ENCODE results near the gene SSBP4. TPM values are rescaled to one million over a fixed set of nuclear protein-coding genes. Genes with fewer than 3 reads are reported as not detected.

Gene SSBP4
- total RNA-seq, 1 donor from 2014 or later, result 56.6 TPM

DNA sequence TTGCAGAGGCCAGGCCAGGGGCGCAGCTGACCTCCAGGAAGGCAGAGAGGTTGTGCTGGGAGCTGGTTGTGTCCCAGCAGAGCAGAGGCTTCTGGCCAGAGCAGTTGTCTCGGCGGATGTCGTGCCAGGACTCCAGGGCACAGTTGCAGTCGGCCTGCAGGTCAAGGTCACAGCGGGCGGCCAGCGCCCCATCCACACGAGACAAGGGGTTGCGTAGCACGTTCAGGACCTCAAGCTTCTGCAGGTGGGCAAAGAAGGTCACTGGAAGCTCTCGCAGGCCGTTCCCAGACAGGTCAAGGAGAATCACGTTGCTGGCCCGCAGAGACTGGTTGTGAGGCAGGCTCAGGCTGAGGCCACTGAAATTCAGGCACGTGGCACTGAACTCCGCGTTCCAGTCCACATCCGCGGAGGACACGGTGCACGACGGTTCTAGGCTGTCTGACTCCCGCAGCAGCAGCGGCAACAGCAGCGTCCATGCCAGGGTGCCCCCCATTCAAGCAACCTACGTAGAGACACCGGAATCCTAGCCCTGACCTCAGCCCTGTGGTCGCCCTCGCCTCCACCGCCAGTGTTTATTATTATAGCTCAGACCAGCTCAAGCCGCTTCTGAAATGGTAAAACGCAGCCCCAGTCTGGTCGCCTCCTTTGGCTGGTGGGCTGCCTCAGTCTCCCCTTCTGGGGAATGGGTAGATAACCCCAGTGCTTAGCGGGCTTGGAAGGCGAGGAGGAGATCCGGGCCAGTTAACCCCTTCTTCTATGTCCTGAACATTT is 22.5 kb upstream of the SSBP4 start:
- no peak for TF ChIP-seq EZH2 (IDR thresholded peaks at IDR 0.05; ENCODE audit: insufficient read depth, low read length)
- TF ChIP-seq, protein P1, sequence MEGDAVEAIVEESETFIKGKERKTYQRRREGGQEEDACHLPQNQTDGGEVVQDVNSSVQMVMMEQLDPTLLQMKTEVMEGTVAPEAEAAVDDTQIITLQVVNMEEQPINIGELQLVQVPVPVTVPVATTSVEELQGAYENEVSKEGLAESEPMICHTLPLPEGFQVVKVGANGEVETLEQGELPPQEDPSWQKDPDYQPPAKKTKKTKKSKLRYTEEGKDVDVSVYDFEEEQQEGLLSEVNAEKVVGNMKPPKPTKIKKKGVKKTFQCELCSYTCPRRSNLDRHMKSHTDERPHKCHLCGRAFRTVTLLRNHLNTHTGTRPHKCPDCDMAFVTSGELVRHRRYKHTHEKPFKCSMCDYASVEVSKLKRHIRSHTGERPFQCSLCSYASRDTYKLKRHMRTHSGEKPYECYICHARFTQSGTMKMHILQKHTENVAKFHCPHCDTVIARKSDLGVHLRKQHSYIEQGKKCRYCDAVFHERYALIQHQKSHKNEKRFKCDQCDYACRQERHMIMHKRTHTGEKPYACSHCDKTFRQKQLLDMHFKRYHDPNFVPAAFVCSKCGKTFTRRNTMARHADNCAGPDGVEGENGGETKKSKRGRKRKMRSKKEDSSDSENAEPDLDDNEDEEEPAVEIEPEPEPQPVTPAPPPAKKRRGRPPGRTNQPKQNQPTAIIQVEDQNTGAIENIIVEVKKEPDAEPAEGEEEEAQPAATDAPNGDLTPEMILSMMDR (IDR thresholded peaks at IDR 0.05; ENCODE audit: insufficient read depth, low read depth, low read length), result no peak
- Histone ChIP-seq H4K20me1 (ENCODE audit: insufficient read depth, low read length) (no peaks in the 10 kb centered on the region), H3K4me1 (ENCODE audit: insufficient read depth, low read length) (no peaks in the 10 kb centered on the region), H3K9me3 (ENCODE audit: insufficient read depth, low read depth, low read length) (no peaks in the 10 kb centered on the region), H3K27ac (ENCODE audit: low read depth, low read length) (no peak overlapping the region), H3K9ac (ENCODE audit: low read length) (no peak overlapping the region), H2AFZ (ENCODE audit: low read depth, low read length) (no peak overlapping the region), H3K27me3 (ENCODE audit: insufficient read depth, low read length) (peaks cover 2% of the 10 kb centered on the region), H3K36me3 (ENCODE audit: insufficient read depth, low read length) (no peaks in the 10 kb centered on the region), H3K4me3 (ENCODE audit: insufficient read depth, low read depth, low read length) (no peak overlapping the region), H3K4me2 (ENCODE audit: low read length) (no peak overlapping the region), H3K79me2 (ENCODE audit: insufficient read depth, low read length) (no peaks in the 10 kb centered on the region)
- no peak for FAIRE-seq
- Mint-ChIP-seq H3K27ac (ENCODE audit: unreplicated experiment) (no peak overlapping the region), H3K36me3 (ENCODE audit: low read depth, unreplicated experiment) (no peaks in the 10 kb centered on the region), H3K4me3 (ENCODE audit: unreplicated experiment) (no peak overlapping the region), H3K4me1 (ENCODE audit: low read depth, unreplicated experiment) (no peaks in the 10 kb centered on the region), H3K9me3 (ENCODE audit: unreplicated experiment) (no peaks in the 10 kb centered on the region), H3K27me3 (ENCODE audit: low read depth, unreplicated experiment) (peaks cover 23% of the 10 kb centered on the region)
- DNase-seq (ENCODE audit: low read depth), result no peak

DNA sequence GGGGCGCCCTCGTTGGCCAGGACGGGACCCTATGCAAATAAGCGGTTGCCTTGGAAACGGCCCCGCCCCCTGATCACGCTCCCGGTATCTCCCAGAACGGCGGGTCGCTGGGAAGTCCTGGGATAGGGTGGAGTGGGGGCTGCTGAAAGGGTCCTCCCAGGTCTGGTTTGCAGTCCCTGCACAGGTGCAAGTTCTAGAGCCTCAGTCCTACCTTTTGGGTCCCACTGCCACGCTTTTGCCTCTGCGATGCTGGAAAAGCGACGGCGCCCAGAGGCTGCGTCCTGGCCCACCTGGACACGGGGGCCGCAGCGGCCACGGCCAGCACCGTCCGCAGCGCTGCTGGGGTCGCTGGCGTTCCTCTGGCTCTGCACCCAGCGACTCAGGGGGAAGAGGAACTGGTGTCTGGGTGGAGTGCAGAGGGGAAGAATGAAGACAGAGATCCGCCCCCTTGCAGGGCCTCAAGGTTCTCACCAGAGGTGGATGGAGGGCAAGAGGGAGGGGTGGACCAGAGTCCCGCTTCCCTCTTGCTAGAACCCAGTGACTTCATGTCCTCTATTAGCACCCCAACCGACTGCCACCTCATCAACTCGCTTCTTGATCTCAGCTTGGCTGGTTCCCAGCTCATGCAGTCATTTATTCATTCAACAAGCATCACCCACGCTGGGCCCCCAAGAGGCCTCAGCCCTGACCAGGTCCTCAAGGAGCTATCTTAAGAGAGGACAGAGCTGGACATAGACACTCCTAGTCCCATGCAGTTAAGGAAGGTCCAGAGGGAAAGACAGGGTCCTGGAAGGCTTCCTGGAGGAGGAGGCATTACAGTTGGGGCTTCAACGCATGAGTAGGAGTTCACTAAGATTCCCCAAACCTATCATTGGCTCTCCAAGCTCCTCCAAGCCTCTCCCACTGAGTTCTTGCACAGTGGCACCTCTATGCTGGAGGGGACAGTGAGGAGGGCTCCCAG is 21.7 kb upstream of the SSBP4 start, which contains the start of gene LRRC25:
TSS of gene LRRC25 (minus strand) at position 381 of the 961 bp plus-strand sequence. CDS start 659 bp downstream, outside the sequence.
- Mint-ChIP-seq H3K36me3 (ENCODE audit: low read depth, unreplicated experiment) (no peaks in the 10 kb centered on the region), H3K4me1 (ENCODE audit: low read depth, unreplicated experiment) (peaks cover 2% of the 10 kb centered on the region), H3K4me3 (ENCODE audit: unreplicated experiment) (no peak within 1 kb of the TSS), H3K27ac (ENCODE audit: unreplicated experiment) (no peak within 1 kb of the TSS), H3K27me3 (ENCODE audit: low read depth, unreplicated experiment) (peaks cover 23% of the 10 kb centered on the region), H3K9me3 (ENCODE audit: unreplicated experiment) (no peaks in the 10 kb centered on the region)
- no peak within 1 kb of the TSS for H3K4me3 ChIP-seq (ENCODE audit: insufficient read depth, low read depth, low read length)
- peak within 1 kb of the TSS; percentile 15 for H3K4me2 ChIP-seq (ENCODE audit: low read length)
- no peak within 1 kb of the TSS for H3K27ac ChIP-seq (ENCODE audit: low read depth, low read length)
- no peaks in the 10 kb centered on the region for H3K4me1 ChIP-seq (ENCODE audit: insufficient read depth, low read length)
- H3K36me3 ChIP-seq (ENCODE audit: insufficient read depth, low read length), result no peaks in the 10 kb centered on the region
- no peaks in the 10 kb centered on the region for H3K9me3 ChIP-seq (ENCODE audit: insufficient read depth, low read depth, low read length)
- no peak for DNase-seq (ENCODE audit: low read depth)
- no peak within 1 kb of the TSS for H2AFZ ChIP-seq (ENCODE audit: low read depth, low read length)
- H3K9ac ChIP-seq (ENCODE audit: low read length), result no peak within 1 kb of the TSS
- TF ChIP-seq, protein P1 (IDR thresholded peaks at IDR 0.05; ENCODE audit: insufficient read depth, low read depth, low read length), result no peak
- no peak for TF ChIP-seq EZH2 (IDR thresholded peaks at IDR 0.05; ENCODE audit: insufficient read depth, low read length)
- H3K79me2 ChIP-seq (ENCODE audit: insufficient read depth, low read length), result no peaks in the 10 kb centered on the region
- peaks cover 2% of the 10 kb centered on the region for H3K27me3 ChIP-seq (ENCODE audit: insufficient read depth, low read length)
- H4K20me1 ChIP-seq (ENCODE audit: insufficient read depth, low read length), result no peaks in the 10 kb centered on the region
- FAIRE-seq, result no peak

Measured in astrocyte (in vitro differentiated cells and primary cell).